GM19193 (cell line): Measurements from ENCODE around the gene ARL2BP.

Source experiments
- POLR2A ChIP-seq: IDR thresholded peaks from 4 replicates; pipeline ENCODE4 v1.6.1; 2011; ENCODE audit not compliant: insufficient read depth, insufficient read length; ENCODE audit errors: extremely low read depth

Gene ARL2BP

DNA sequence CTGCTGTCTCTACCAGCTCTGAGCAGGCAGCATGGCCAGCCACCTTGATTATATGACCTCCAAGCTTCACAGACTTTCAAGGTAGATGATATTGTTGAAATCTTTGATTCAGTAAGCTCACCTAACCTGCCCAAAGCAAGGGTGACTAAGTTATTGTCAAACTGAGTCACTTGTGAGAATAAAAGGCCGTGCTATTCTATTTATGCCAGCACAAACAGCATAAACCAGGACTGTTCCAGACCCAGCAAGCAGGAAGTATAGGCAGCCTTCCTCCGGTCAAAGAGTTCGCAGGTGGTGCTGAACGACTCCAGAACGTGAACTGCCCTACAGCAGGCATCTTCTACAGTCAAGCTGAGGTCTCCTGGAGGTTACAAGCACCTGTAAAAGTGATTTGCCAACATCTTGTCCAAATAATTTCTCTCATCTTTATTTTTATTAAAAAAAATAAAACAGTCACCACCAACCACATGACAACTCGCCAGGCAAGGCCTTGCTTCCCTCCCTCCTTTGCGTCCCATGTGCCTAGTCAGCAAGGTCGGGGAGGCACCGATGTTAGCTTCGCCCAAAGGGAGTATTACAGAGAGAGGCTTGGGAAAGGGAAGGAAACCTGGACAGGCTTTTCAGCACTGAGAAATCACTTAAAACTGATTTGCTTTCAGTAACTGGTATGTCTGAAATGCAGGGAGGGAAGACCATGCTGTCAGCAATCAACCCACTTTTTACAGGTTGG is 10.8 kb downstream of the ARL2BP start:
- no peak for TF ChIP-seq POLR2A

DNA sequence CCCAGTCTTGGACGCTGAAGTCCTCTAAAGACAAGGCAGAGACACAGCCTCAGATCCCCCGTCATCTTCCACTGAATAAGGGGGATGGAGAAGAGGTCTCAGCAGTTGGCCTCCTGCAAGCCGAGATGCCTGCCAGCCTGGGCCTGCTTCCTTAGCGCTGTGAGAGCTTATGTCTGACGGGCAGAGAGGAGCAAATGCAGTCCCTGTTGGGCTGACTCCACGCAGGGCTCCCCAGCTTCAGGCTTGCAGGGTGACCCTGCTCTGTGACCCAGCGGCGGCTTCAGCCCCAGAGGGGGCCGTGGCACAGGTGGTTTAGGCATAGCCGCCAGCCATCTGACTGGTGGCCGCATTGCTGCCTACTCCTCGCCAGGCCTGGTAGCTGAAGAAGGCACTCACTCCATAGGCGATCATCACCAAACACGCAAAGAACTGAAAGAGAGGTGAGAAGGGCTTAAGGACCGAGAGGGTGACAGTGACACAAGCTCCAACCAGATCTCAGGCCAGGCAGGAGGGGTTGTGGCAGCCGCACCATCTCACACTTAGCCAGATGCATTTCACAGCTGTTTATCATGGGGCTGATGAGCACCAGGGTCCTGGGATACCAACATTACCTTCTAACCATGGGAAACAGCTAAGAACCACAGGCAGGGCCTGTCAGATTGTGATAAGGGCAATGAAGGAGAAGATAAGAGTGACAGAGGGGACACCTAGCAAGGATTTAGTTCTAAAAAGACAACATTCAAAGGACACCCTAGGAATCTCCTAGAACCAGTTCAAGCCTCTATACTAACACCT is 11.7 kb downstream of the ARL2BP start:
- TF ChIP-seq POLR2A = no peak

DNA sequence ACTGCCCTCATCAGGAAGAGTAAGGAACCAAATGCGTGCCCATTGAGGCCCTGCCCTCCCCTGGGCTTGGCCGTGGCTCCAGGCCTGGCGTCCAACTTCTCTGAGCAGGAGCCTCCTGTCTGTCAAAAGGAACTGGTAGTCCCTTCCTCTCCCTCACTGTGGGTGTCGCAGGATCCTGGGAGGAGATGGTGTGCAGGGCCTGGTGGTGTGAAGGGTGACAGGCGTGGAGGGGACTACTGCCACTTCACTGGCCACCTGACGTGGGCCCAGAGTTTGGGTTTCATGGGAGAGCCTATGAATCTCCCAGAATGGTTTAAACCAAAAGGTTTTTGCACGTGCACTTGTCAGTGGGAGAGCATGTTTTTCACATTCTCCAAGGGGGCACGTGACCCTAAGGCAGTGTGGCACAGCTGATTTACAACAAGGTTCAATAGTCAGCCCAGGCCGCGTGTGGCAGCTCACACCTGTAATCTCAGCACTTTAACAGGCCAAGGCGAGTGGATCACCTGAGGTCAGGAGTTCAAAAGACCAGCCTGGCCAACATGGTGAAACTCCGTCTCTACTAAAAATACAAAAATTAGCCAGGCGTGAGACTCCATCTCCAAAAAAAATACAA is 12.5 kb downstream of the ARL2BP start:
- no peak for TF ChIP-seq POLR2A

DNA sequence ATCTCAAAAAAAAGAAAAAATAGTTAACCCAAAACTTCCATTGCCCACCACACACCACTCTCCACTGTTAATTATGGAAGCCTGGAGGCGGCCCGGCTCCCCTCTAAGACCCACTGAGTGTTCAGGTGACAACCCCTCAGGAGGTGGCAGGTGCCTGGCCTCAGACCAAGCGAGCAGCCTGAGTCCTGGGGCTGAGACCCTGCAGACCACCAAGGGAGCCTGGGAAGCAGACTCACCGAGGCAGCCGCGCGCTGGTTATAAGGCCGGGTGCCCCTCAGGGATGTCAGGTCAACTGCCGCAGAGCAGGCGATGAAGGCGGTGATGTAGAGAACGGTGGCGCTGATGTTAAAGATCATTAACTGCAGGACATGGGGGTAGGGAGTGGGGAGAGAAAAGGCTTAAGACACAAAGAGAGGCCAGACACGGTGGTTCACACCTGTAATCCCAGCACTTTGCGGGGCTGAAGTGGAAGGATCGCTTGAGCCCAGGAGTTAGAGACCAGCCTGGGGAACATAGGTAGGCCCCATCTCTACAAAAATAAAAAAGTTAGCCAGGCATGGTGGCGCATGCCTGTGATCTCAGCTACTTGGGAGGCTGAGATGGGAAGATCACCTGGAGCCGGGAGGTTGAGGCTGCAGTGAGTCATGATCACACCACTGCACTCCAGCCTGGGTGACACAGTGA is 13.3 kb downstream of the ARL2BP start:
- no peak for TF ChIP-seq POLR2A

DNA sequence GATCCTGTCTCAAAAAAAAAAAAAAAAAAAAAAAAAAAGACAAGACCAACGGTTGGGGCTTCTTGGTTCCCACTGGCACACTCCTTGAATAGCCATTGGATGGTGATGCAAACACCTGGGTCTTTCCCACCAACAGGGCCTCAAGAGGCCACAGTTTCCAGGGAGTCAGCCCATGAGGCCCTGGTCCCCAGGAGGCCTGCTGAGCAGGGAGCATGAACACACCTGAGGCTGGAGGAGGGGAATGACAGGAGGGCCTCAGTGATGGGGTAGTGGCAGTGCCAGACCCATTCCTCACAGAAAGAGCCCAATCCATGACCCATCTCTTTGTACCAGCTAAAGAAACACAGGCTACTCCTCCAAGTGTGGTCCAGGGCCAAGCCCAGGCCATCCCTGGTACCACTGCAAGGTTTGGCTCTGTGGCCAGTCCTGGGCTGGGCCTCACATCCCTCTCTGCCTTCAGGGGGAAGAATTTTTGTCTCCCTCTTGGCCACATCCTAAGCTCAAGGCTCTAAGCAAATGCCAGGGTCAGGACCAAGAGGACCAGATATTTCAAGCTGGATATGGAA is 13.9 kb downstream of the ARL2BP start:
- no peak for TF ChIP-seq POLR2A

DNA sequence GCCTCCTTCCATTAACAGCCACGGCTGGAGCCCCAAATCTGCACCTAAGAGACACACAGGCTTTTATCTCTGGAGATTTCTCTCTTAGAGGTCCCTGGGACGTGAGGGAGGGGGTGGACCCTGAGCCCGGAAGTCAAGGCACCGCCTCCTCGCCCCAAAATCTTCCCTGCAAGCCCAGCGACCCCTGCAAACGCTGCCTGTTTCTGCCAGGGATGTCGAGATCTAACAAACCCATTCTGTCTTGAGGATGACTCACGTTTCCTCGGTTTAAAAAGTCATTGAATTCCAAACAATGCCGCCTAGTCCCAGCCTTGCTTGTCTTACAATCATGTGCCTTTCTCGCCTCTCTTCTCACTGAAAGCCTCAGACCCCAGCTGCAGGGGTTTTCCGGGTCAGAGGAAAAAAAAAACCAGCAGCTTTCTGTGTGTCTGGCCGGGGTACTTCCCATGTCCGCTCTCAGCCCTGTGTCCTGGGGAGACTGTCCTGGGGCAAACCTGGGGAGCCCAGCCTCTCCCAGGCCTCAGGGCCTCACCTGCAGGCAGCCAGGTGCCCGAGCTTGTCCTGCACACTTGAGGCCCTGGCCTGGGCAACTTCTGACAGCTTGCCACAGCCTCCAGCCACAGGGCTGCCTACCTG is 15.4 kb downstream of the ARL2BP start:
- TF ChIP-seq POLR2A = no peak

DNA sequence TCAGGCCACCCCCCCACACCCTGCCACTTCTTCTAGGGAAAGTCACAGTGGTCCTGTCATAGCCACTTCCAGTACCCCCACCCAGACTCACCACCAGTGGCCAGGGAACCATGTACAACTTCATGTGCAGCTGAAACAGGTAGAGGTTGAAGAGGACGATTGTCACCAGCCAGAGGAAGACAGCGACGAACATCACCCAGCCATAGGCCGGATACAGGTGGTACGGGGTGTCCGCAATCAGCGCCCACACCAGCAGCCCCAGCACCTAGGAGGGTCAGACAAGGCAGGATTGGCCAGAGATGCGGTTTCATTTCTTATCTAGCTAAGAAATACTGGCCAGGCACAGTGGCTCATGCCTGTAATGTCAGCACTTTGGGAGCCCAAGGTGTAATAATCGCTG is 16.7 kb downstream of the ARL2BP start:
- TF ChIP-seq POLR2A = no peak

DNA sequence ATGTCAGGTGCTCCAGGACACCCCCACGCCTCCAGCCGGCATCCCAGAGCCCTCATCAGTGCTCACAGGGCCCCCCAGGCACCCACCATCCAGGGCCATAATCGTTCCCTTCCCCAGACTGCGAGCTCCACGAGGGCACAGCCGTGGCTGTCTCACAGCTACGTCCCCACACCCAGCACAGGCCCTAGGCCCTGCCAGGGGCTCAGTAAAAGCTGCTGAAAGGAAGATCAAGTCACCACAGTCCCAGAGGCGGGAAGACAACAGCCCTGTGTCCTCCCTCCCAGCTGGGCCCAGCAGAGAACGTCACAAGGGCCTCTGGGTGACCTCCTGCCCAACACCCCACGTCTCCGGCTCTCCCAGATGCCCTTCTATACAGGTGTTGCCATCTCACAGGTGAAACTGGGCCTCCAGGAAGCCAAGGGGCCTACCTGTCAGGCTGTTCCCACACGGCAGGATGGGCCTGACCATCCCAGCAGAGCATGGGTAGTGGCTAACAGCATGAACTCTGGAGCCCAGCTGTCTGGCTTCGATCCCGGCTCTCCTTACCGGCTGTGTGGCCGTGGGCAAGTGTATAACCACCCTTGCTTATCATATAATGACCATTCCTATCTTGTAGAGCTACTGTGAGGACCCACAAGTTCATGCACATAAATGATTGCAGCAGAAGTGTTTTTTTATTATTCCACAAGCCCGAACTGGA is 17.9 kb downstream of the ARL2BP start:
- TF ChIP-seq POLR2A = no peak

DNA sequence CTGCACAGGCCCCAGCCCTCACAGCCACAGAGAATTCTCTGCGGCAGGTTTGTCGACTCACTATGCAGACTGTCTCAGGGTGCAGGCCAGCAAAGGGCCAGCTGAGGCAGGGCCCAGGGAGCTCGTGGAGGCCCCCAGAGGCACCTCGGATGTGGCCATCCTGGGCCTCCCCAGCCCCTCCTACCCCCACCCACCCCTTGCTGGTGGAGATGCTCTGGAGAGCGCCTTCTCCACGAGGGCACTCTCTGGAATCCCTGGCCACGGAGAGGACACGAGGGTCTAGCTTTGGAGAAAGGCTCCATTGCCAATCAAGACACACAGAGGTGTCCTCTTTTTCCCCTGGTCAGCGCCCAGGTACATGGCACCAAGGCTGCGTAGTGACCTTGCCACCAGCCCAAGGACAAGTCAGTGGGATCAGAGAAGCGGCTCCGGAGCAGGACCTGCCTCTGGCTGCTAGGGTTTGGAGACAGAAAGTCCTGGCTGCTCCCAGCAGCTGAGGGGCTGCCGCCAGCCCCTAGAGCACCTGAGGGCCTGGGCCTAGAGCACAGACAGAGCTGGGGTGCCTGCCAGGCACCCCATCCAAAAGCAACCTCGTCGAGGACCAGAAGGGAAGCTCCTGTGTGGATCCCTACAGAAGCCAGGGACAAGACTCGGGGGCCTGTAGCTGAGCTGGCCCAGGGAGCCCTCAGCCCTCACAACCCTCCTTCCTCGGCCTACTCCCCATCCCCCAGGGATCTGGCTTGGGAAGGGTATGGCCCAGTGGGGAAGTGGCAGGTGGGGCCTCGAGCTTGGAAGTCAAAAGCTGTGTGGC is 18.7 kb downstream of the ARL2BP start:
- no peak for TF ChIP-seq POLR2A

DNA sequence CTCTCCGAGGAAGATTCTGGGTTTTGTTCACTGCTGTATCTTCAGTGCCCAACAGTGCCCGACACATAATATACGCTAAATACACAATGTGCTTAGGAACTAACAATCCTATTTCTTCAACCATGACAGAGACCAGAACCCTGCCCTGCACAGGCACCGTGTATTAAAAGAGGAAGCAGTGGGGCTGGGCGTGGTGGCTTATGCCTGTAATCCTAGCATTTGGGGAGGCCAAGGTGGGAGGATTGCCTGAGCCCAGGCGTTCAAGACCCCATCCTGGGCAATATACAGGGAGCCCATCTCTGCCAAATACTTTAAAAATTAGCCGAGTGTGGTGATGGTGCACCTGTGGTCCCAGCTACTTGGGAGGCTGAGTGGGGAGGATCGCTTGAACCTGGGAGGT is 19.3 kb downstream of the ARL2BP start:
- TF ChIP-seq POLR2A = no peak

DNA sequence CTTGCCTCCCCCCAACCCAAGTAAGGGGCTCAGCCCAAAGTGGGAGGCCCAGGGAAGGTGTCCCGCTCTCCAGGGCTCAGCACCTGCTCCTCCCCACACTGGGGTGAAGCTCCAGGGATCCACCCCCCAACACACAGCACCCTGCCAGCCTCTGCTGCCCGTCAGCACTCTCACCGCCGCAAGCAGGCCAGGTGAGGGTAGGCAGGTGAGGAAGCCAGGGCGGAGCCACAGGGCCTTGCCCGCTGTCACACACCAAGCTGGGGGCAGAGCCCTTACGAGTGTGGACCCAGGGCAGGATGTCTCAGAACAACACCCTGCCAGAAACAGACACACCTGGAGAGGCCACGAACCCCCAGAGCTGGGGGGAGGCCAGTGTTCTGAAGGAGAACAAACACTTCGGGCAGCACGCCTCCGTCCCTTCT is 19.9 kb downstream of the ARL2BP start:
- no peak for TF ChIP-seq POLR2A

DNA sequence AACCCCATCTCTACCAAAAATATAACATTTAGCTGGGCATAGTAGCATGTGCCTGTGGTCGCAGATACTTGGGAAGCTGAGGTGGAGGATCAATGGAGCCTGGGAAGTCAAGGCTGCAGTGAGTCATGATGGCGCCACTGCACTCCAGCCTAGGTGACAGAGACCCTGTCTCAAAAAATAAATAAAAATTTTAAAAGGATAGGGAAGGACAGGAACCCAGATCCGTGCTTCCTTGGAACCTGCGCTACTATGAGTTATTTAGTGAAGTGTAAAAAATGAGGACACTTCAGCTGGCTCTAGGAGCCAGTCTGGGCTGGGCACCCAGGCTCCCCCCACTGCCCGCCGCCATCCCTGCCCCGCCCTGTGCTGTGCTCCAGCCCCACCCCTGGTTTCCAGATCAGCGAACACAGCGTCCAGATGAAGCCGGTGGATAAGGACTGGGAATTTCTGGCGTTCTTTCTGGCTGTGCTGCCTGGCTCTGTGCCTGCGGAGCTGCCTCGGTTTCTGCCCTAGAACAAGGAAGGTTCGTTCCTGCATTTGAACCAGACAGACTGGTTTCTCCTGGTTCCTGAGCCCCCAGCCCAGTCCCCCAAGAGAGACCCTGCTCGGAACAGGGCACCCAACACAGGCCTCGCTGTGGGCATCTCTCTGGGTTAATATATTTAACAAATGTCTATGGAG is 20.9 kb downstream of the ARL2BP start:
- no peak for TF ChIP-seq POLR2A
